Measurements from ENCODE around the gene PODXL. TPM values are rescaled to one million over a fixed set of nuclear protein-coding genes. Genes with fewer than 3 reads are reported as not detected.

PODXL gene
- polyA plus RNA-seq, 1 donor (not counting 4 experiments of a cell fraction or from before 2014, with no cell fraction given): 0.08 TPM

DNA sequence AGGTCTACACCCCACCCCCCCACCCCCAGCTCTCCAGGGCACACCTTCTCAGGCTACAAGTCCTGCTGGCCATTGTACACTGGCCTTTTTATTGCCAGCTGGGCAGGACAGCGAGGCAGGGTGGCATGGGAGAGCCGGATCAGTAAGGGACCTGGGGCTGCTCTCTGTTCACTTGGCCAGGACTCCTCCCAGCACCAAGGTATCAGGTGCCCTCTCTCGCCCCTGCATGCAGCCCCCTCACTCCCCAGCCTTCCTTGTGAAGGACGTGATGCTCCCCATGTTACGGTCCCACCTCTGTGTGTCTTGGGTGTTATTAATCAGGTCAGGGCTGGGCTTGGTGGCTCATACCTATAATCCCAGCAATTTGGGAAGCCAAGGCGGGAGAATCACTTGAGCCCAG is 26.3 kb downstream of the PODXL start:
- no peaks in the 10 kb centered on the region for H3K9me3 ChIP-seq (ENCODE audit: control insufficient read depth, low read depth, low read length)
- H3K9me1 ChIP-seq (ENCODE audit: control insufficient read depth, extremely low read depth, insufficient read depth, low read length): no peaks in the 10 kb centered on the region
- TF ChIP-seq EZH2 (IDR thresholded peaks at IDR 0.05; ENCODE audit: low read length) (no peak), CTCF (optimal IDR thresholded peaks at IDR 0.05 in 1 of 3, IDR thresholded peaks at IDR 0.05 in 1 of 3, conservative IDR thresholded peaks at IDR 0.05 in 1 of 3; ENCODE audit: extremely low read depth in 1 of 3, insufficient read depth in 2 of 3, low read length in 3 of 3) (no peak)
- dilution Hi-C loops (cut with MboI; ENCODE audit: extremely low pct_ligation_motif_present, low sequenced_read_pairs): no loop called here
- H3K36me3 ChIP-seq (ENCODE audit: control insufficient read depth in 2 of 2, extremely low read depth in 1 of 2, insufficient read depth in 2 of 2, low read length in 2 of 2): no peaks in the 10 kb centered on the region
- no peak overlapping the region for H3K4me3 ChIP-seq (ENCODE audit: control insufficient read depth in 2 of 3, extremely low read depth in 1 of 3, insufficient read depth in 2 of 3, low read depth in 1 of 3, low read length in 3 of 3)
- no peaks in the 10 kb centered on the region for H3K4me1 ChIP-seq (ENCODE audit: control insufficient read depth, extremely low read depth, insufficient read depth, low read length)
- no peaks in the 10 kb centered on the region for H3K79me2 ChIP-seq (ENCODE audit: control insufficient read depth, insufficient read depth, low read length)
- no peaks in the 10 kb centered on the region for H3K27me3 ChIP-seq (ENCODE audit: control insufficient read depth, extremely low read depth, insufficient read depth, low read length)
- H3K9ac ChIP-seq (ENCODE audit: control insufficient read depth, extremely low read depth, insufficient read depth, low read length): no peak overlapping the region
- H2AFZ ChIP-seq (ENCODE audit: control insufficient read depth, low read length): no peak overlapping the region
- no peak overlapping the region for H3K4me2 ChIP-seq (ENCODE audit: control insufficient read depth, extremely low read depth, insufficient read depth, low read depth, low read length)
- H4K20me1 ChIP-seq (ENCODE audit: control insufficient read depth, extremely low read depth, insufficient read depth, low read length): no peaks in the 10 kb centered on the region
- FAIRE-seq (no peak), DNase-seq (ENCODE audit: low read depth, low spot score) (no peak)
- no peak overlapping the region for H3K27ac ChIP-seq (ENCODE audit: control insufficient read depth, insufficient read depth, low read length)

GRCh38 chr7:131529617-131530016 is 26.8 kb downstream of the PODXL start:
- TF ChIP-seq CTCF (optimal IDR thresholded peaks at IDR 0.05 in 1 of 3, IDR thresholded peaks at IDR 0.05 in 1 of 3, conservative IDR thresholded peaks at IDR 0.05 in 1 of 3; ENCODE audit: extremely low read depth in 1 of 3, insufficient read depth in 2 of 3, low read length in 3 of 3): no peak
- no peak for TF ChIP-seq EZH2 (IDR thresholded peaks at IDR 0.05; ENCODE audit: low read length)
- no peaks in the 10 kb centered on the region for H3K79me2 ChIP-seq (ENCODE audit: control insufficient read depth, insufficient read depth, low read length)
- dilution Hi-C loops (cut with MboI; ENCODE audit: extremely low pct_ligation_motif_present, low sequenced_read_pairs): no loop called here

More at GRCh38 chr7:131529617-131530016, 26.8 kb downstream of the PODXL start:
- Histone ChIP-seq H3K4me3 (ENCODE audit: control insufficient read depth in 2 of 3, extremely low read depth in 1 of 3, insufficient read depth in 2 of 3, low read depth in 1 of 3, low read length in 3 of 3) (no peak overlapping the region), H3K36me3 (ENCODE audit: control insufficient read depth in 2 of 2, extremely low read depth in 1 of 2, insufficient read depth in 2 of 2, low read length in 2 of 2) (no peaks in the 10 kb centered on the region), H3K4me1 (ENCODE audit: control insufficient read depth, extremely low read depth, insufficient read depth, low read length) (no peaks in the 10 kb centered on the region), H3K9me1 (ENCODE audit: control insufficient read depth, extremely low read depth, insufficient read depth, low read length) (no peaks in the 10 kb centered on the region), H3K9me3 (ENCODE audit: control insufficient read depth, low read depth, low read length) (no peaks in the 10 kb centered on the region), H2AFZ (ENCODE audit: control insufficient read depth, low read length) (no peak overlapping the region), H3K27me3 (ENCODE audit: control insufficient read depth, extremely low read depth, insufficient read depth, low read length) (no peaks in the 10 kb centered on the region), H3K9ac (ENCODE audit: control insufficient read depth, extremely low read depth, insufficient read depth, low read length) (no peak overlapping the region), H3K4me2 (ENCODE audit: control insufficient read depth, extremely low read depth, insufficient read depth, low read depth, low read length) (no peak overlapping the region), H4K20me1 (ENCODE audit: control insufficient read depth, extremely low read depth, insufficient read depth, low read length) (no peaks in the 10 kb centered on the region), H3K27ac (ENCODE audit: control insufficient read depth, insufficient read depth, low read length) (no peak overlapping the region)
- DNase-seq (ENCODE audit: low read depth, low spot score) (no peak), FAIRE-seq (no peak)

Measured in keratinocyte (primary cell).